Esophagus squamous epithelium (tissue), 5 donors: ENCODE data around the gene RIBC2. TPM values are rescaled to one million over a fixed set of nuclear protein-coding genes. Genes with fewer than 3 reads are reported as not detected.

Experiments
- DNase-seq: peaks from one replicate; lab custom pipeline; 2025; lab: John Stamatoyannopoulos, UW
- H3K27ac ChIP-seq, 4 donors: fragments of 200-600 bp; sonication (generic); one replicate each; pipeline ENCODE4 v1.5.1; 2016 to 2019; ENCODE audit warnings: mild to moderate bottlenecking in 1 of 4
- H3K27me3 ChIP-seq, 4 donors: fragments of 200-600 bp; sonication (generic); 1 replicate in 3 of 4; 2 replicates in 1 of 4; pipeline versions ENCODE4 v1.5.1 to v1.6.0; 2017 to 2021; ENCODE audit warnings: antibody characterized with exemption in 1 of 4
- H3K36me3 ChIP-seq, 3 donors: fragments of 200-600 bp; sonication (generic); one replicate each; pipeline ENCODE4 v1.5.1; 2016 to 2019
- H3K4me1 ChIP-seq, 3 donors: fragments of 200-600 bp; sonication (generic); one replicate each; pipeline ENCODE4 v1.5.1; 2017 to 2019
- H3K4me3 ChIP-seq, 4 donors: fragments of 200-600 bp; sonication (generic); 1 replicate in 3 of 4; 2 replicates in 1 of 4; pipeline ENCODE4 v1.5.1; 2016 to 2019; ENCODE audit warnings: mild to moderate bottlenecking in 2 of 4, moderate library complexity in 1 of 4
- H3K9me3 ChIP-seq, 3 donors: fragments of 200-600 bp; sonication (generic); one replicate each; pipeline ENCODE4 v1.5.1; 2016 to 2019
- CTCF ChIP-seq, 6 experiments: fragments of 450-650 bp in 4 of 6; fragments of 200-600 bp in 2 of 6; sonication (generic) in 2 of 6; IDR thresholded peaks; one replicate each; pipeline ENCODE4 v1.5.1; 2016 to 2019; ENCODE audit warnings: antibody characterized with exemption in 6 of 6, mild to moderate bottlenecking in 4 of 6, moderate library complexity in 4 of 6
- POLR2A ChIP-seq, 4 donors: fragments of 450-650 bp; IDR thresholded peaks; one replicate each; pipeline ENCODE4 v1.6.1; 2017; ENCODE audit warnings: antibody characterized with exemption in 4 of 4, mild to moderate bottlenecking in 4 of 4, moderate library complexity in 3 of 4
- WGBS, 2 donors: methylation state at CpG; one replicate each; pipeline ENCODE4 v1.1.5; 2018; 5-methylcytosine and 5-hydroxymethylcytosine counted together
- intact Hi-C: fragments of 100-400 bp; cut with DNase I; formaldehyde crosslinking; loops from one replicate; pipeline ENCODE4 v1.15.0; 2022
- total RNA-seq, 4 donors: library from RNA; depleted of rRNA; stranded (reverse); fragments of >200 nt; gene quantifications; one replicate each; pipeline ENCODE4 v1.1.0, GENCODE V29; 2016
- donor health status: DM: yes; HTN: yes; CAD: no.

Gene RIBC2
- total RNA-seq, 4 donors from 2014 or later = 0.19 to 0.76 (median 0.75) TPM; not detected in 1

- TF ChIP-seq CTCF (IDR thresholded peaks at IDR 0.05) (no peak), POLR2A (IDR thresholded peaks at IDR 0.05) (no peak)
- Histone ChIP-seq H3K4me1 (peaks cover 0 to 10% (median 5%) of the 10 kb centered on the region in 3 donors), H3K27me3 (no peaks in the 10 kb centered on the region), H3K36me3 (no peaks in the 10 kb centered on the region), H3K4me3 (no peak overlapping the region), H3K9me3 (no peaks in the 10 kb centered on the region), H3K27ac (no peak overlapping the region)
- WGBS, 2 donors = 75 to 90% methylated on average over 2 of the region's 2 CpGs
- DNase-seq = no peak
- intact Hi-C loops = no loop called here
Measured at GRCh38 chr22:45381348-45381747, 32.1 kb upstream of the RIBC2 start.

- intact Hi-C loops = no loop called here
- H3K27ac ChIP-seq = no peak overlapping the region
- H3K4me1 ChIP-seq = peaks cover 0 to 5% (median 0%) of the 10 kb centered on the region in 3 donors
- H3K4me3 ChIP-seq = no peak overlapping the region
- no peak for TF ChIP-seq POLR2A (IDR thresholded peaks at IDR 0.05)
- no peak for TF ChIP-seq CTCF (IDR thresholded peaks at IDR 0.05)
- H3K27me3 ChIP-seq = no peaks in the 10 kb centered on the region
- no peak for DNase-seq
- H3K36me3 ChIP-seq = no peaks in the 10 kb centered on the region
- 74 to 86% methylated on average over 3 of the region's 3 CpGs for WGBS, 2 donors
- no peaks in the 10 kb centered on the region for H3K9me3 ChIP-seq
Measured at GRCh38 chr22:45389546-45389945, 23.9 kb upstream of the RIBC2 start.

DNA sequence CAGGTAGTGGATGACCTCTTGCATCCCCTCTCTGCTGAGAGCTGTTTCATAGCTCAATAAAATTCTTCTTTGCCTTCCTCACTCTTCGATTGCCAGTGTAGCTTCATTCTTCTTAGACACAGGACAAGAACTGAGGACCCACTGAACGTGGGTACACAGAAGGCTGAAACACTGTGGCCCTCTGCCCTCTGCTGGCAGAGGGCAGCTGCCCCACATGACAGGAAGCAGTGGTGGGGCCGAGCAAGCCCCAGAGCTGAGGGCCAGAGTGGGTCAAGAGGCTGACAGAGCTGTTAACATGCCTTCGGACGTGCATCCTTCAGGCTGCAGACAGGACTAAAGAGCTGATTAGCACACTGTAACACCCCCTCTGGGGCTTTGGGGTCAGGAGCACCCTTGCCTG lies 15.7 kb upstream of the RIBC2 start:
- H3K27me3 ChIP-seq = peaks cover 0 to 7% (median 0%) of the 10 kb centered on the region in 4 donors
- 76 to 100% methylated on average over 2 to 5 of the region's 5 CpGs for WGBS, 2 donors

DNA sequence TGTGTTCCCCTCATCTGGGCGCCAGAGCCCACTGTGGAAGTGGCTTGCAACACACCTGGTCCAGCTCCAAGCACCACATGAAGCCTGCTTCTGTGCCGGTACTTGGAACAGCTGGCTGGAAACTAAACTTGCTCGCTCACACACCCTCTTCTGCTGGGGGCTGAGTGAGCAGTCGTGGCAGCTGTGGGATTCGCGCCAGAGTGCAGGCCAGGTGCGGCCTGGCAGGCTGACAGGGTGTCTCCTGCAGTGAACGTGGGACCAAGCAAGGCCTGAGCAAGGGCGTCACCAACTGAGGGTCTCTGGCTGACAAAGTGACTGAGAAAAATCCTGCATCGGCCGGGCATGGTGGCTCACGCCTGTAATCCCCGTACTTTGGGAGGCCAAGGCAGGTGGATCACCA lies 15.3 kb upstream of the RIBC2 start:
- WGBS, 2 donors = 78 to 85% methylated on average over 4 to 7 of the region's 13 CpGs
- no peak for TF ChIP-seq CTCF (IDR thresholded peaks at IDR 0.05)
- no peak for TF ChIP-seq POLR2A (IDR thresholded peaks at IDR 0.05)
- Histone ChIP-seq H3K27ac (no peak overlapping the region), H3K4me3 (no peak overlapping the region), H3K27me3 (peaks cover 0 to 7% (median 0%) of the 10 kb centered on the region in 4 donors), H3K9me3 (no peaks in the 10 kb centered on the region), H3K4me1 (peaks cover 0 to 37% (median 0%) of the 10 kb centered on the region in 3 donors), H3K36me3 (no peaks in the 10 kb centered on the region)
- intact Hi-C loops = no loop called here
- DNase-seq = no peak

More for the DNA sequence above, 15.7 kb upstream of the RIBC2 start:
- Histone ChIP-seq H3K9me3 (no peaks in the 10 kb centered on the region), H3K4me1 (peaks cover 0 to 35% (median 0%) of the 10 kb centered on the region in 3 donors), H3K36me3 (no peaks in the 10 kb centered on the region), H3K4me3 (no peak overlapping the region), H3K27ac (no peak overlapping the region)
- DNase-seq = no peak
- intact Hi-C loops = no loop called here
- no peak for TF ChIP-seq POLR2A (IDR thresholded peaks at IDR 0.05)
- TF ChIP-seq CTCF (IDR thresholded peaks at IDR 0.05) = peak in 3 of 6 experiments; percentile 10 to 25 (median 14)

- Histone ChIP-seq H3K36me3 (no peaks in the 10 kb centered on the region), H3K9me3 (no peaks in the 10 kb centered on the region), H3K27me3 (peaks cover 0 to 7% (median 0%) of the 10 kb centered on the region in 4 donors), H3K4me3 (no peak overlapping the region), H3K4me1 (peaks cover 0 to 32% (median 0%) of the 10 kb centered on the region in 3 donors), H3K27ac (no peak overlapping the region)
- 69 to 75% methylated on average over 5 of the region's 5 CpGs for WGBS, 2 donors
- TF ChIP-seq CTCF (IDR thresholded peaks at IDR 0.05) = no peak
- no peak for TF ChIP-seq POLR2A (IDR thresholded peaks at IDR 0.05)
- DNase-seq = no peak
- intact Hi-C loops = no loop called here
Measured at GRCh38 chr22:45399712-45400445, 13.6 kb upstream of the RIBC2 start.
